Tibial artery (tissue), 4 donors: ENCODE results near the gene HOXD9.

Source experiments
- DNase-seq, 2 donors: peaks; one replicate each; pipeline ENCODE4 v3.0.0-alpha.2; 2019
- H3K27ac ChIP-seq, 2 donors: fragments of 200-600 bp; sonication (generic) in 1 of 2; 1 replicate in 1 of 2; 2 replicates in 1 of 2; pipeline ENCODE4 v1.5.1; 2018 to 2019; ENCODE audit warnings: mild to moderate bottlenecking in 1 of 2
- H3K27me3 ChIP-seq, 2 donors: fragments of 200-600 bp; sonication (generic) in 1 of 2; one replicate each; pipeline versions ENCODE4 v1.5.1 to v1.6.0; 2016 to 2019
- H3K36me3 ChIP-seq, 3 donors: fragments of 200-600 bp; sonication (generic) in 2 of 3; one replicate each; pipeline ENCODE4 v1.5.1; 2016 to 2019; ENCODE audit warnings: mild to moderate bottlenecking in 2 of 3
- H3K4me1 ChIP-seq, 4 donors: fragments of 200-600 bp; sonication (generic) in 2 of 4; 1 replicate in 3 of 4; 2 replicates in 1 of 4; pipeline ENCODE4 v1.5.1; 2016 to 2019
- H3K4me3 ChIP-seq, 2 donors: fragments of 200-600 bp; sonication (generic) in 1 of 2; 1 replicate in 1 of 2; 2 replicates in 1 of 2; pipeline ENCODE4 v1.5.1; 2018 to 2019; ENCODE audit warnings: mild to moderate bottlenecking in 2 of 2
- H3K9me3 ChIP-seq, 3 donors: fragments of 200-600 bp; sonication (generic) in 1 of 3; one replicate each; pipeline ENCODE4 v1.5.1; 2016 to 2019
- intact Hi-C: fragments of 100-400 bp; cut with DNase I; formaldehyde crosslinking; loops from one replicate; pipeline ENCODE4 v1.15.0; 2023; ENCODE audit warnings: low total_unique reads
- TF ChIP-seq, protein P1 (sequence below), 2 experiments: fragments of 200-600 bp in 1 of 2; fragments of 450-650 bp in 1 of 2; IDR thresholded peaks; one replicate each; pipeline ENCODE4 v1.5.1; 2017 to 2019; ENCODE audit warnings: antibody characterized with exemption in 2 of 2, mild to moderate bottlenecking in 1 of 2, moderate library complexity in 1 of 2

HOXD9 gene

GRCh38 chr2:176150584-176151441 is 28.3 kb downstream of the HOXD9 start:
- H3K4me3 ChIP-seq, result no peak overlapping the region
- no peaks in the 10 kb centered on the region for H3K4me1 ChIP-seq
- TF ChIP-seq, protein P1, sequence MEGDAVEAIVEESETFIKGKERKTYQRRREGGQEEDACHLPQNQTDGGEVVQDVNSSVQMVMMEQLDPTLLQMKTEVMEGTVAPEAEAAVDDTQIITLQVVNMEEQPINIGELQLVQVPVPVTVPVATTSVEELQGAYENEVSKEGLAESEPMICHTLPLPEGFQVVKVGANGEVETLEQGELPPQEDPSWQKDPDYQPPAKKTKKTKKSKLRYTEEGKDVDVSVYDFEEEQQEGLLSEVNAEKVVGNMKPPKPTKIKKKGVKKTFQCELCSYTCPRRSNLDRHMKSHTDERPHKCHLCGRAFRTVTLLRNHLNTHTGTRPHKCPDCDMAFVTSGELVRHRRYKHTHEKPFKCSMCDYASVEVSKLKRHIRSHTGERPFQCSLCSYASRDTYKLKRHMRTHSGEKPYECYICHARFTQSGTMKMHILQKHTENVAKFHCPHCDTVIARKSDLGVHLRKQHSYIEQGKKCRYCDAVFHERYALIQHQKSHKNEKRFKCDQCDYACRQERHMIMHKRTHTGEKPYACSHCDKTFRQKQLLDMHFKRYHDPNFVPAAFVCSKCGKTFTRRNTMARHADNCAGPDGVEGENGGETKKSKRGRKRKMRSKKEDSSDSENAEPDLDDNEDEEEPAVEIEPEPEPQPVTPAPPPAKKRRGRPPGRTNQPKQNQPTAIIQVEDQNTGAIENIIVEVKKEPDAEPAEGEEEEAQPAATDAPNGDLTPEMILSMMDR (IDR thresholded peaks at IDR 0.05), result no peak
- peaks cover 8 to 41% (median 15%) of the 10 kb centered on the region in 3 donors for H3K36me3 ChIP-seq
- H3K27me3 ChIP-seq, result peaks cover 0 to 64% of the 10 kb centered on the region in 2 donors
- no peaks in the 10 kb centered on the region for H3K9me3 ChIP-seq
- no peak overlapping the region for H3K27ac ChIP-seq
- no peak for DNase-seq
- intact Hi-C loops, result loop anchor here (10.0 kb wide), 1 partner anchor 104 kb away; no protein-coding TSS in a partner anchor

DNA sequence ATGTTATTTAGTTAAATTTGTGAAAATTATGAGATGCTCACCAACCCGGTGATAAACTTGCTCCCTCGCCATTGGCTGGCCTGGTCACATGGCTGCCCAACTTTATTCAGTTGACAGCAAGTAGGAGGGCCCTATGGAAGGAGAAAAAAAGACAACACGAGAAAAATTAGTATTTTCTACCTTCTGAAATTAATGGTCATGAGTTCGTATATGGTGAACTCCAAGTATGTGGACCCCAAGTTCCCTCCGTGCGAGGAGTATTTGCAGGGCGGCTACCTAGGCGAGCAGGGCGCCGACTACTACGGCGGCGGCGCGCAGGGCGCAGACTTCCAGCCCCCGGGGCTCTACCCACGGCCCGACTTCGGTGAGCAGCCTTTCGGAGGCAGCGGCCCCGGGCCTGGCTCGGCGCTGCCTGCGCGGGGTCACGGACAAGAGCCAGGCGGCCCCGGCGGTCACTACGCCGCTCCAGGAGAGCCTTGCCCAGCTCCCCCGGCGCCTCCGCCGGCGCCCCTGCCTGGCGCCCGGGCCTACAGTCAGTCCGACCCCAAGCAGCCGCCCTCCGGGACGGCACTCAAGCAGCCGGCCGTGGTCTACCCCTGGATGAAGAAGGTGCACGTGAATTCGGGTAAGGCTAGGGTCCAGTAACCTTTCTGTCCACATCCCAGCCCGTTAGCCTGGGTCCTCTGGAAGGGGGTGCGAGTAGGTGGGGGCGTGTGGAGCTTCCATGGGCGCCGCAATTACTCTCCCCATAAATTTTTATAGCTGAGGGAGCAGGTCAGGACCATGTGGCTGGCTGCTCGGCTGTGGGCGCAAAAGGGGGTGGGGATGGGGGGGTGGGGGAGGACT is 29.1 kb downstream of the HOXD9 start, which contains the start of gene HOXD4:
Gene HOXD4, plus strand, starts transcription at position 109 of the 846 bp plus-strand sequence. Its CDS starts 84 bp downstream, at position 193.
- Histone ChIP-seq H3K27me3 (peaks cover 0 to 71% of the 10 kb centered on the region in 2 donors), H3K9me3 (no peaks in the 10 kb centered on the region), H3K4me3 (no peak within 1 kb of the TSS), H3K27ac (no peak within 1 kb of the TSS), H3K36me3 (peaks cover 8 to 42% (median 15%) of the 10 kb centered on the region in 3 donors), H3K4me1 (no peaks in the 10 kb centered on the region)
- DNase-seq, result no peak
- intact Hi-C loops, result loop anchor here (10.0 kb wide), 1 partner anchor 103 kb away; no protein-coding TSS in a partner anchor
- TF ChIP-seq, protein P1 (IDR thresholded peaks at IDR 0.05), result no peak

GRCh38 chr2:176152350-176153181 is 30.0 kb downstream of the HOXD9 start:
- no peak for DNase-seq
- no peaks in the 10 kb centered on the region for H3K9me3 ChIP-seq
- H3K4me1 ChIP-seq, result peaks cover 0 to 8% (median 4%) of the 10 kb centered on the region in 4 donors
- peaks cover 0 to 77% of the 10 kb centered on the region in 2 donors for H3K27me3 ChIP-seq
- no peak overlapping the region for H3K4me3 ChIP-seq
- TF ChIP-seq, protein P1 (IDR thresholded peaks at IDR 0.05), result no peak
- H3K36me3 ChIP-seq, result peaks cover 8 to 42% (median 15%) of the 10 kb centered on the region in 3 donors
- intact Hi-C loops, result loop anchor here (10.0 kb wide), 1 partner anchor 102 kb away; no protein-coding TSS in a partner anchor
- no peak overlapping the region for H3K27ac ChIP-seq

DNA sequence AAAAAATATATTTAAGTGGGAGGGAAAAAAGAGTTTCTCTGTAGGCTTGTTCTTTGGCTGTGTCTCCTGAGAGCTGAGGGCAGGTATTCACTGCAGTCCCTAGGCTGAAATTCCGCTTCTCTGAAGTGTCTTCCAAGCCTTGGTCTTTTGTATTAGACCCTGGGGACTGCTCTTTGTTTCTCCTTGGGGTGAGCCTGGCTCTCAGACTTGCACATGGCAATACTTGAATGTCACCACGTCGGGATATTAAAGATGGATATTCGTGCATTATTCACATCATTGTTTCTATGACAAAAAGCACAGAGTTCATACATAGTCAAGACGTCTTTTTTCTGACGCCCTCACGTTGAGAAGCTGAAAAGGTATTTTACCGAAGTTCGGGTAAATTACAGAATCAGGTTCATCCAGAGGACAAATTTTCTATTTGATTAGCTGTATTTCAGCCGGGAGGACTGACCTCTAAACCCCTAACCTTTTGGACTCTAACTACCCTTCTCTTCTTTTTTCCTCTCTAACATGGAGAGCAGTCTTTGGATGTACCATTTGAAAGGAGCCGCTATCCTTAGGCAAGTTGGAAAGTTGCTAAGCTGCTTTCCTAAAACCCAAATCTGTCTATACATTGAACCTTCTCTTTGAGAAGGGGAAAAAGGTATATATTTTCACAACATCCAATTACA is 32.2 kb downstream of the HOXD9 start:
- Histone ChIP-seq H3K27ac (no peak overlapping the region), H3K9me3 (no peaks in the 10 kb centered on the region), H3K4me3 (no peak overlapping the region), H3K4me1 (peaks cover 0 to 22% (median 14%) of the 10 kb centered on the region in 4 donors), H3K36me3 (peaks cover 8 to 37% (median 15%) of the 10 kb centered on the region in 3 donors), H3K27me3 (peaks cover 0 to 78% of the 10 kb centered on the region in 2 donors)
- DNase-seq, result no peak
- TF ChIP-seq, protein P1 (IDR thresholded peaks at IDR 0.05), result no peak
- intact Hi-C loops, result loop anchor here (10.0 kb wide), 1 partner anchor 100 kb away; no protein-coding TSS in a partner anchor
